A549 (cell line): ENCODE measurements around the gene BCO2. TPM values are rescaled to one million over a fixed set of nuclear protein-coding genes. Genes with fewer than 3 reads are reported as not detected.

ENCODE experiments used
- ATAC-seq, 2 experiments: fragments of 200-7000 bp in 1 of 2; fragments of >200 bp in 1 of 2; cut with Nextera tagmentation in 1 of 2; cut with Tn5 transposase in 1 of 2; 3 replicates each; pipeline versions ENCODE4 v1.8.0 to v1.9.1; 2018 to 2020; ENCODE audit warnings: mild to moderate bottlenecking in 1 of 2, moderate library complexity in 1 of 2
- CTCF ChIA-PET: fragments of 300-600 bp; sonication (Branson Sonifier 250); formaldehyde crosslinking; extraction: SDS; loops from one replicate; lab custom pipeline; 2021; ENCODE audit warnings: antibody characterized with exemption, inconsistent platforms; lab: Yijun Ruan, JAX
- POLR2A ChIA-PET: fragments of 350-600 bp; formaldehyde crosslinking; extraction: SDS; loops from one replicate; lab custom pipeline; 2021; ENCODE audit warnings: antibody characterized with exemption, inconsistent platforms; lab: Yijun Ruan, JAX
- DNase-seq, 2 experiments: peaks; one replicate each; pipeline versions ENCODE4 v3.0.0 to v3.0.0-alpha.2; 2011 to 2016; ENCODE audit warnings: low read depth in 1 of 2, low spot score in 1 of 2
- FAIRE-seq: peaks from 2 replicates; lab custom pipeline; 2011; peaks lifted over from hg19 to GRCh38; lab: Jason Lieb, UNC
- H3K27ac ChIP-seq, 2 experiments: fragments of >200 bp; sonication (Bioruptor Twin); formaldehyde crosslinking; 3 replicates each; pipeline ENCODE4 v1.5.1; 2016 to 2017
- H3K4me1 ChIP-seq: fragments of >200 bp; sonication (Bioruptor Twin); formaldehyde crosslinking; 3 replicates; pipeline ENCODE4 v1.6.1; 2016
- H3K4me2 ChIP-seq: fragments of >200 bp; sonication (Bioruptor Twin); formaldehyde crosslinking; 3 replicates; pipeline ENCODE4 v1.6.1; 2016
- H3K4me3 ChIP-seq: fragments of >200 bp; sonication (Bioruptor Twin); formaldehyde crosslinking; 3 replicates; pipeline ENCODE4 v1.5.1; 2016
- H3K9me3 ChIP-seq: fragments of >200 bp; sonication (Bioruptor Twin); formaldehyde crosslinking; 3 replicates; pipeline ENCODE4 v1.6.1; 2016
- BCL3 ChIP-seq: fragments of >200 bp; sonication (Bioruptor Twin); formaldehyde crosslinking; IDR thresholded peaks from 3 replicates; pipeline ENCODE4 v1.6.1; 2016
- BHLHE40 ChIP-seq: IDR thresholded peaks from 2 replicates; pipeline ENCODE4 v1.6.1; 2012; ENCODE audit warnings: low read depth, low read length, inconsistent platforms
- CEBPB ChIP-seq, 2 experiments: fragments of >200 bp in 1 of 2; sonication (Bioruptor Twin) in 1 of 2; formaldehyde crosslinking in 1 of 2; IDR thresholded peaks; 2 replicates each; pipeline ENCODE4 v1.6.1; 2012 to 2016
- CTCF ChIP-seq: fragments of >200 bp; sonication (Bioruptor Twin); formaldehyde crosslinking; IDR thresholded peaks from 3 replicates; pipeline ENCODE4 v1.5.1; 2016
- EHMT2 ChIP-seq: fragments of 200-600 bp; sonication (generic); IDR thresholded peaks from 2 replicates; pipeline ENCODE4 v1.6.1; 2016; ENCODE audit warnings: antibody characterized with exemption, low read depth, mild to moderate bottlenecking, moderate library complexity
- ELK1 ChIP-seq: fragments of 150-350 bp; IDR thresholded peaks from 2 replicates; pipeline ENCODE4 v1.6.1; 2014; ENCODE audit warnings: low read depth, mild to moderate bottlenecking, low read length
- ESRRA ChIP-seq: fragments of 150-350 bp; IDR thresholded peaks from 2 replicates; pipeline ENCODE4 v1.6.1; 2014; ENCODE audit warnings: mild to moderate bottlenecking, low read length, borderline replicate concordance
- FOXS1 ChIP-seq: fragments of 250-450 bp; sonication (Bioruptor Pico); IDR thresholded peaks from 2 replicates; pipeline ENCODE4 v1.5.0; 2020; ENCODE audit warnings: mild to moderate bottlenecking, moderate library complexity
- GATA3 ChIP-seq: IDR thresholded peaks from 2 replicates; pipeline ENCODE4 v1.6.1; 2012; ENCODE audit warnings: borderline replicate concordance
- JUN ChIP-seq, 2 experiments: fragments of >200 bp; sonication (Bioruptor Twin); formaldehyde crosslinking; IDR thresholded peaks; 2 replicates in 1 of 2; 3 replicates in 1 of 2; pipeline ENCODE4 v1.6.1; 2016 to 2017
- MAX ChIP-seq: IDR thresholded peaks from 2 replicates; pipeline ENCODE4 v1.6.1; 2012
- NFE2L2 ChIP-seq: fragments of 150-350 bp; conservative IDR thresholded peaks from 2 replicates; pipeline ENCODE4 v1.6.1; 2014; ENCODE audit warnings: low read length
- NPAS2 ChIP-seq: fragments of 250-450 bp; sonication (Bioruptor Pico); IDR thresholded peaks from 2 replicates; pipeline ENCODE4 v1.8.0; 2022; ENCODE audit warnings: mild to moderate bottlenecking, moderate library complexity, borderline replicate concordance
- PHF8 ChIP-seq: fragments of 200-600 bp; sonication (generic); IDR thresholded peaks from 2 replicates; pipeline ENCODE4 v1.6.1; 2016; ENCODE audit warnings: low read depth, mild to moderate bottlenecking, antibody characterized with exemption, moderate library complexity, borderline replicate concordance
- POLR2AphosphoS2 ChIP-seq: conservative IDR thresholded peaks from 2 replicates; pipeline ENCODE4 v1.6.1; 2012; ENCODE audit warnings: low read length, improper control_type of control experiment, inconsistent platforms
- REST ChIP-seq: fragments of 200-600 bp; sonication (generic); IDR thresholded peaks from 2 replicates; pipeline ENCODE4 v1.6.1; 2016; ENCODE audit warnings: antibody characterized with exemption, mild to moderate bottlenecking, moderate library complexity
- RFX5 ChIP-seq: fragments of 450-650 bp; IDR thresholded peaks from 2 replicates; pipeline ENCODE4 v1.7.1; 2014; ENCODE audit warnings: antibody characterized with exemption, mild to moderate bottlenecking, moderate library complexity
- RNF2 ChIP-seq: fragments of 200-600 bp; sonication (generic); IDR thresholded peaks from 2 replicates; pipeline ENCODE4 v1.6.1; 2016; ENCODE audit warnings: low read depth, mild to moderate bottlenecking, antibody characterized with exemption, moderate library complexity, borderline replicate concordance
- SMC3 ChIP-seq: fragments of >200 bp; sonication (Bioruptor Twin); formaldehyde crosslinking; IDR thresholded peaks from 3 replicates; pipeline ENCODE4 v1.6.1; 2018; ENCODE audit warnings: inconsistent platforms
- USF2 ChIP-seq: fragments of 450-650 bp; IDR thresholded peaks from 2 replicates; pipeline ENCODE4 v1.6.1; 2014; ENCODE audit warnings: antibody characterized with exemption
- ZSCAN20 ChIP-seq: fragments of 250-450 bp; sonication (Bioruptor Pico); IDR thresholded peaks from 2 replicates; pipeline ENCODE4 v1.8.0; 2022; ENCODE audit warnings: mild to moderate bottlenecking, moderate library complexity
- polyA plus RNA-seq, 4 experiments: library from polyadenylated mRNA; depleted of rRNA in 3 of 4; stranded (reverse); fragments of >200 nt; fragmentation: RNase III in 1 of 4; extraction: RNeasy Plus Mini Kit Qiagen cat#74134 plus additional on column Dnase treatment in 1 of 4; gene quantifications; 2 replicates in 3 of 4; 3 replicates in 1 of 4; pipeline ENCODE4 v1.2.3, GENCODE V29; 2011 to 2017

BCO2 gene
- polyA plus RNA-seq, 2 of the 4 experiments (the other 2 are of a cell fraction) = 1.3 to 1.9 TPM

GRCh38 chr11:112212290-112212689 is 37.0 kb downstream of the BCO2 start (continued):
- no peak for TF ChIP-seq ELK1
- TF ChIP-seq GATA3 = no peak
- TF ChIP-seq BCL3 = no peak
- no peak for TF ChIP-seq ESRRA
- no peak for TF ChIP-seq ZSCAN20 (CRISPR knock-in tag)
- no peak for TF ChIP-seq NFE2L2

GRCh38 chr11:112212710-112213109 is 37.4 kb downstream of the BCO2 start:
- 0 out of 3 replicates have a peak, but pooled peaks cover 7% of the 10 kb centered on the region for H3K4me1 ChIP-seq
- ATAC-seq (no peak), FAIRE-seq (no peak), DNase-seq (no peak)
- H3K4me2 ChIP-seq = no peak overlapping the region
- no peaks in the 10 kb centered on the region for H3K9me3 ChIP-seq
- POLR2A ChIA-PET = no interaction called here
- H3K27ac ChIP-seq = no peak overlapping the region
- no peak overlapping the region for H3K4me3 ChIP-seq
- TF ChIP-seq POLR2AphosphoS2 (no peak), CTCF (no peak), RNF2 (no peak), CEBPB (IDR thresholded peaks at IDR 0.05) (no peak), NPAS2 (no peak), MAX (no peak), PHF8 (no peak), REST (no peak), BHLHE40 (no peak), RFX5 (no peak), JUN (IDR thresholded peaks at IDR 0.05) (no peak), USF2 (no peak), ESRRA (no peak), ZSCAN20 (CRISPR knock-in tag) (no peak), FOXS1 (CRISPR knock-in tag) (no peak), SMC3 (no peak), EHMT2 (no peak), ELK1 (no peak)
- CTCF ChIA-PET = interaction anchor here (1.4 to 14.6 kb wide), 3 partner anchors 8 to 99 kb away, joined by 3 to 247 read pairs (median 5); no protein-coding TSS in a partner anchor
